ENCODE results near the gene ZNF175. TPM values are rescaled to one million over a fixed set of nuclear protein-coding genes. Genes with fewer than 3 reads are reported as not detected.

The ZNF175 gene
- total RNA-seq (2021) (10.4 and 15.1 TPM in 2 replicates), Bru-seq, nascent RNA (percentile 70 among the genes with signal in this experiment), BruChase-seq, experiment 1, labeled RNA remaining after a 2-hour chase (percentile 73 among the genes with signal in this experiment), BruChase-seq, experiment 2, labeled RNA remaining after a 6-hour chase (percentile 56 among the genes with signal in this experiment)
- long read RNA-seq, full-length matches to known transcripts: 1 of 3 reads
- long read RNA-seq, partial matches to known transcripts: 0 of 3 reads
- long read RNA-seq, other reads (novel, unspliced or antisense): 2 of 3 reads

GRCh38 chr19:51570962-51571575 is at the start of gene ZNF175:
Gene ZNF175 (plus strand): TSS chr19:51571283. CDS start chr19:51573330, 2,047 bp downstream.
- no peak for TF ChIP-seq CTCF (conservative IDR thresholded peaks at IDR 0.05; ENCODE audit: low read depth, low read length)
- no peak for TF ChIP-seq EZH2 (IDR thresholded peaks at IDR 0.05; ENCODE audit: borderline replicate concordance, low read depth, low read length, poor library complexity, severe bottlenecking)
- peak within 1 kb of the TSS; percentile 70 for H3K4me3 ChIP-seq (ENCODE audit: low read depth, low read length, poor library complexity, severe bottlenecking)
- CTCF ChIA-PET: interaction anchor here (0.6 to 0.9 kb wide), 2 partner anchors 86 to 148 kb away, joined by 3 to 4 read pairs; no protein-coding TSS in a partner anchor
- H3K27me3 ChIP-seq (replicated peaks; ENCODE audit: insufficient read depth, low read depth, low read length, poor library complexity): peaks cover 34% of the 10 kb centered on the region
- H3K4me1 ChIP-seq (ENCODE audit: insufficient read depth, low read length, poor library complexity, severe bottlenecking): peaks cover 3% of the 10 kb centered on the region
- no TSS peak for BruUV-seq (replicated peaks)
- H3K9me3 ChIP-seq (ENCODE audit: low read depth, low read length, poor library complexity, severe bottlenecking): no peaks in the 10 kb centered on the region
- no peaks in the 10 kb centered on the region for H3K36me3 ChIP-seq (ENCODE audit: insufficient read depth, low read length, poor library complexity, severe bottlenecking)
- POLR2A ChIA-PET (ENCODE audit: low non-redundant PET): interaction anchor here (0.6 to 0.8 kb wide), 2 partner anchors 111 to 1142 kb away, joined by 3 to 14 read pairs; no protein-coding TSS in a partner anchor
- intact Hi-C loops (cut with micrococcal nuclease; ENCODE audit: unreplicated experiment): loop anchor here (2.0 kb wide), 1 partner anchor 24 kb away; no protein-coding TSS in a partner anchor
- peak within 1 kb of the TSS; percentile 72 for H3K27ac ChIP-seq (ENCODE audit: low read depth, low read length, poor library complexity, severe bottlenecking)
- DNase-seq (ENCODE audit: low spot score): peak; percentile 97

GRCh38 chr19:51521357-51521756 is 49.7 kb upstream of the ZNF175 start:
- H3K4me1 ChIP-seq (ENCODE audit: insufficient read depth, low read length, poor library complexity, severe bottlenecking): no peaks in the 10 kb centered on the region
- no TSS peak for BruUV-seq (replicated peaks)
- peaks cover 14% of the 10 kb centered on the region for H3K27me3 ChIP-seq (replicated peaks; ENCODE audit: insufficient read depth, low read depth, low read length, poor library complexity)
- H3K27ac ChIP-seq (ENCODE audit: low read depth, low read length, poor library complexity, severe bottlenecking): no peak overlapping the region
- no peaks in the 10 kb centered on the region for H3K36me3 ChIP-seq (ENCODE audit: insufficient read depth, low read length, poor library complexity, severe bottlenecking)
- no peak for DNase-seq (ENCODE audit: low spot score)
- H3K9me3 ChIP-seq (ENCODE audit: low read depth, low read length, poor library complexity, severe bottlenecking): no peaks in the 10 kb centered on the region
- ChIA-PET POLR2A (ENCODE audit: low non-redundant PET) (no interaction called here), CTCF (no interaction called here)
- intact Hi-C loops (cut with micrococcal nuclease; ENCODE audit: unreplicated experiment): no loop called here
- no peak overlapping the region for H3K4me3 ChIP-seq (ENCODE audit: low read depth, low read length, poor library complexity, severe bottlenecking)
- TF ChIP-seq EZH2 (IDR thresholded peaks at IDR 0.05; ENCODE audit: borderline replicate concordance, low read depth, low read length, poor library complexity, severe bottlenecking): no peak
- TF ChIP-seq CTCF (conservative IDR thresholded peaks at IDR 0.05; ENCODE audit: low read depth, low read length): no peak

- no peaks in the 10 kb centered on the region for H3K9me3 ChIP-seq (ENCODE audit: low read depth, low read length, poor library complexity, severe bottlenecking)
- H3K27me3 ChIP-seq (replicated peaks; ENCODE audit: insufficient read depth, low read depth, low read length, poor library complexity): peaks cover 14% of the 10 kb centered on the region
- intact Hi-C loops (cut with micrococcal nuclease; ENCODE audit: unreplicated experiment): no loop called here
- BruUV-seq (replicated peaks): no TSS peak
- no peaks in the 10 kb centered on the region for H3K4me1 ChIP-seq (ENCODE audit: insufficient read depth, low read length, poor library complexity, severe bottlenecking)
- H3K36me3 ChIP-seq (ENCODE audit: insufficient read depth, low read length, poor library complexity, severe bottlenecking): no peaks in the 10 kb centered on the region
- CTCF ChIA-PET: no interaction called here
- no peak for TF ChIP-seq EZH2 (IDR thresholded peaks at IDR 0.05; ENCODE audit: borderline replicate concordance, low read depth, low read length, poor library complexity, severe bottlenecking)
- no peak for TF ChIP-seq CTCF (conservative IDR thresholded peaks at IDR 0.05; ENCODE audit: low read depth, low read length)
- no peak overlapping the region for H3K27ac ChIP-seq (ENCODE audit: low read depth, low read length, poor library complexity, severe bottlenecking)
- POLR2A ChIA-PET (ENCODE audit: low non-redundant PET): no interaction called here
- no peak overlapping the region for H3K4me3 ChIP-seq (ENCODE audit: low read depth, low read length, poor library complexity, severe bottlenecking)
- DNase-seq (ENCODE audit: low spot score): no peak
Observed at GRCh38 chr19:51521781-51522180, 49.3 kb upstream of the ZNF175 start.
